Thyroid gland (tissue), 4 donors: ENCODE measurements around the gene CDC14B.

ENCODE experiments used
- POLR2A ChIP-seq, 2 donors: fragments of 450-650 bp; IDR thresholded peaks; one replicate each; pipeline ENCODE4 v1.6.1; 2017; ENCODE audit warnings: antibody characterized with exemption in 2 of 2, mild to moderate bottlenecking in 2 of 2, moderate library complexity in 1 of 2
- TF ChIP-seq, protein P1 (sequence below), 6 experiments: fragments of 200-600 bp in 3 of 6; fragments of 450-650 bp in 3 of 6; sonication (generic) in 3 of 6; IDR thresholded peaks; one replicate each; pipeline ENCODE4 v1.5.1; 2016 to 2019; ENCODE audit warnings: antibody characterized with exemption in 6 of 6, mild to moderate bottlenecking in 2 of 6, inconsistent platforms in 1 of 6, moderate library complexity in 1 of 6

DNA sequence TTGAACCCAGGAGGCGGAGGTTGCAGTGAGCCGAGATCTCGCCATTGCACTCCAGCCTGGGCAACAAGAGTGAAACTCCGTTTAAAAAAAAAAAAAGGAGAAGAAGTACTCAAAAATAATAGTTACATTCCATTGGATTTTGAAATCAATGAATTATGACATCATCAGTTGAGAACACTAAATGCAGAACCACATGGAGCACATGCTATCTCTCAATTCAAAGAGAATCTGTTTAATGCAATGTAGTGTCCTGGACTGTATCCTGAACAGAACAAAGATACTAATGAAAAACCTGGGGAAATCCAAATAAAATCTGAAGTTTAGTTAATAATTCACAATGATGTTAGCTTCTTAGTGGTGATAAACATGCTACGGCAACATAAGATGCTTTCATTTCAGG is 20.3 kb downstream of the CDC14B start:
- TF ChIP-seq POLR2A (IDR thresholded peaks at IDR 0.05) = no peak
- TF ChIP-seq, protein P1, sequence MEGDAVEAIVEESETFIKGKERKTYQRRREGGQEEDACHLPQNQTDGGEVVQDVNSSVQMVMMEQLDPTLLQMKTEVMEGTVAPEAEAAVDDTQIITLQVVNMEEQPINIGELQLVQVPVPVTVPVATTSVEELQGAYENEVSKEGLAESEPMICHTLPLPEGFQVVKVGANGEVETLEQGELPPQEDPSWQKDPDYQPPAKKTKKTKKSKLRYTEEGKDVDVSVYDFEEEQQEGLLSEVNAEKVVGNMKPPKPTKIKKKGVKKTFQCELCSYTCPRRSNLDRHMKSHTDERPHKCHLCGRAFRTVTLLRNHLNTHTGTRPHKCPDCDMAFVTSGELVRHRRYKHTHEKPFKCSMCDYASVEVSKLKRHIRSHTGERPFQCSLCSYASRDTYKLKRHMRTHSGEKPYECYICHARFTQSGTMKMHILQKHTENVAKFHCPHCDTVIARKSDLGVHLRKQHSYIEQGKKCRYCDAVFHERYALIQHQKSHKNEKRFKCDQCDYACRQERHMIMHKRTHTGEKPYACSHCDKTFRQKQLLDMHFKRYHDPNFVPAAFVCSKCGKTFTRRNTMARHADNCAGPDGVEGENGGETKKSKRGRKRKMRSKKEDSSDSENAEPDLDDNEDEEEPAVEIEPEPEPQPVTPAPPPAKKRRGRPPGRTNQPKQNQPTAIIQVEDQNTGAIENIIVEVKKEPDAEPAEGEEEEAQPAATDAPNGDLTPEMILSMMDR (IDR thresholded peaks at IDR 0.05) = no peak
